PC-9 (cell line): ENCODE data around the gene UNC93A.
"Not testable (repeated sequence)": the region's sequence is repeated elsewhere in the genome, so short reads cannot be mapped to it uniquely, and the experiment has no call there.

Source experiments
- EZH2 ChIP-seq: fragments of 200-600 bp; sonication (generic); IDR thresholded peaks from 2 replicates; pipeline ENCODE4 v1.8.0; 2017; ENCODE audit warnings: antibody characterized with exemption, low read depth
- TF ChIP-seq, protein P1 (sequence below): fragments of 200-600 bp; sonication (generic); conservative IDR thresholded peaks from 2 replicates; pipeline ENCODE4 v1.6.1; 2017; ENCODE audit warnings: mixed run types, antibody characterized with exemption, mild to moderate bottlenecking, moderate library complexity

- TF ChIP-seq, protein P1, sequence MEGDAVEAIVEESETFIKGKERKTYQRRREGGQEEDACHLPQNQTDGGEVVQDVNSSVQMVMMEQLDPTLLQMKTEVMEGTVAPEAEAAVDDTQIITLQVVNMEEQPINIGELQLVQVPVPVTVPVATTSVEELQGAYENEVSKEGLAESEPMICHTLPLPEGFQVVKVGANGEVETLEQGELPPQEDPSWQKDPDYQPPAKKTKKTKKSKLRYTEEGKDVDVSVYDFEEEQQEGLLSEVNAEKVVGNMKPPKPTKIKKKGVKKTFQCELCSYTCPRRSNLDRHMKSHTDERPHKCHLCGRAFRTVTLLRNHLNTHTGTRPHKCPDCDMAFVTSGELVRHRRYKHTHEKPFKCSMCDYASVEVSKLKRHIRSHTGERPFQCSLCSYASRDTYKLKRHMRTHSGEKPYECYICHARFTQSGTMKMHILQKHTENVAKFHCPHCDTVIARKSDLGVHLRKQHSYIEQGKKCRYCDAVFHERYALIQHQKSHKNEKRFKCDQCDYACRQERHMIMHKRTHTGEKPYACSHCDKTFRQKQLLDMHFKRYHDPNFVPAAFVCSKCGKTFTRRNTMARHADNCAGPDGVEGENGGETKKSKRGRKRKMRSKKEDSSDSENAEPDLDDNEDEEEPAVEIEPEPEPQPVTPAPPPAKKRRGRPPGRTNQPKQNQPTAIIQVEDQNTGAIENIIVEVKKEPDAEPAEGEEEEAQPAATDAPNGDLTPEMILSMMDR, result not testable (repeated sequence)
- not testable (repeated sequence) for TF ChIP-seq EZH2
These were observed 18.5 kb downstream of the UNC93A start for GRCh38 chr6:167309355-167310192.
